ENCODE data around the gene SOS2. TPM values are rescaled to one million over a fixed set of nuclear protein-coding genes. Genes with fewer than 3 reads are reported as not detected.
A peak's percentile ranks its signal among the peaks of the same experiment; 100 is the strongest.

SOS2 gene
- total and polyA plus RNA-seq, 2 donors (not counting 3 experiments of a cell fraction or from before 2014, with no cell fraction given), result 6.7 to 21.3 TPM

GRCh38 chr14:50225974-50226297 lies 5.4 kb downstream of the SOS2 start:
- Histone ChIP-seq H4K20me1 (replicated peaks; ENCODE audit: control insufficient read depth, extremely low read depth, insufficient read depth, low read length) (peaks cover 20% of the 10 kb centered on the region), H3K9me1 (replicated peaks; ENCODE audit: control insufficient read depth, extremely low read depth, insufficient read depth, low read length) (peaks cover 4% of the 10 kb centered on the region), H3K27ac (ENCODE audit: insufficient read depth, low read depth, low read length) (no peak overlapping the region), H3K4me2 (ENCODE audit: insufficient read depth, low read length) (peak overlapping the region; percentile 57), H3K36me3 (ENCODE audit: control insufficient read depth in 2 of 2, extremely low read depth in 1 of 2, insufficient read depth in 2 of 2, low read length in 2 of 2) (no peaks in the 10 kb centered on the region), H3K79me2 (ENCODE audit: control insufficient read depth, insufficient read depth, low read length) (peaks cover 82% of the 10 kb centered on the region), H3K9me3 (replicated peaks; ENCODE audit: control insufficient read depth, insufficient read depth, low read length) (no peaks in the 10 kb centered on the region), H3K4me1 (ENCODE audit: control insufficient read depth, extremely low read depth, insufficient read depth, low read length) (peaks cover 30% of the 10 kb centered on the region), H3K4me3 (replicated peaks in 1 of 3; ENCODE audit: insufficient read depth in 1 of 3, low read depth in 1 of 3, low read length in 3 of 3) (no peak overlapping the region), H3K9ac (replicated peaks; ENCODE audit: extremely low read depth, insufficient read depth, low read length) (no peak overlapping the region), H3K27me3 (ENCODE audit: control insufficient read depth in 2 of 2, insufficient read depth in 2 of 2, low read length in 2 of 2) (no peaks in the 10 kb centered on the region), H2AFZ (ENCODE audit: low read depth, low read length) (no peak overlapping the region)
- intact Hi-C loops (cut with micrococcal nuclease), result no loop called here
- FAIRE-seq (no peak), DNase-seq (ENCODE audit: low read depth, low spot score) (no peak)
- no peak for TF ChIP-seq JUN (IDR thresholded peaks at IDR 0.05; ENCODE audit: borderline replicate concordance, insufficient read depth, insufficient read length, low read depth)
- no peak for TF ChIP-seq POLR2A (IDR thresholded peaks at IDR 0.05; ENCODE audit: low read depth, low read length)
- TF ChIP-seq GATA2 (IDR thresholded peaks at IDR 0.05; ENCODE audit: insufficient read depth, insufficient read length, low read depth, low read length), result no peak
- no peak for TF ChIP-seq FOS (IDR thresholded peaks at IDR 0.05; ENCODE audit: borderline replicate concordance, insufficient read depth, low read length)
- no peak for TF ChIP-seq CTCF (IDR thresholded peaks at IDR 0.05; ENCODE audit: extremely low read depth in 1 of 2, insufficient read depth in 1 of 2, low read depth in 1 of 2, low read length in 2 of 2)
- TF ChIP-seq, protein P1, sequence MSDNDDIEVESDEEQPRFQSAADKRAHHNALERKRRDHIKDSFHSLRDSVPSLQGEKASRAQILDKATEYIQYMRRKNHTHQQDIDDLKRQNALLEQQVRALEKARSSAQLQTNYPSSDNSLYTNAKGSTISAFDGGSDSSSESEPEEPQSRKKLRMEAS (IDR thresholded peaks at IDR 0.05; ENCODE audit: insufficient read depth, insufficient read length), result no peak
- TF ChIP-seq MYC (IDR thresholded peaks at IDR 0.05; ENCODE audit: low read depth, low read length), result no peak
- no peak for TF ChIP-seq POLR2AphosphoS5 (IDR thresholded peaks at IDR 0.05; ENCODE audit: insufficient read depth, low read depth, low read length)
- TF ChIP-seq EZH2 (IDR thresholded peaks at IDR 0.05; ENCODE audit: borderline replicate concordance, low read depth, low read length, severe bottlenecking), result no peak
- dilution Hi-C loops (cut with MboI; ENCODE audit: extremely low pct_ligation_motif_present, low sequenced_read_pairs), result no loop called here
- no TSS peak for BruUV-seq (replicated peaks)
- CTCF ChIA-PET, result interaction anchor here (1.2 to 1.3 kb wide), 2 partner anchors 17 to 372 kb away, joined by 4 read pairs; no protein-coding TSS in a partner anchor
- POLR2A ChIA-PET, result no interaction called here
